Activated CD4-positive, CD25-positive, alpha-beta regulatory T cell treated with anti-CD3 and anti-CD28 coated beads, Interleukin-2, amount 50 U/mL, for 16 hours (primary cell): Measurements from ENCODE around the gene PRPH.
"Not testable (repeated sequence)": the region's sequence is repeated elsewhere in the genome, so short reads cannot be mapped to it uniquely, and the experiment has no call there.

ENCODE experiments used
- DNase-seq: peaks from one replicate; pipeline ENCODE4 v3.0.0-alpha.2; 2020; ENCODE audit warnings: low read depth, low spot score

Gene PRPH

DNA sequence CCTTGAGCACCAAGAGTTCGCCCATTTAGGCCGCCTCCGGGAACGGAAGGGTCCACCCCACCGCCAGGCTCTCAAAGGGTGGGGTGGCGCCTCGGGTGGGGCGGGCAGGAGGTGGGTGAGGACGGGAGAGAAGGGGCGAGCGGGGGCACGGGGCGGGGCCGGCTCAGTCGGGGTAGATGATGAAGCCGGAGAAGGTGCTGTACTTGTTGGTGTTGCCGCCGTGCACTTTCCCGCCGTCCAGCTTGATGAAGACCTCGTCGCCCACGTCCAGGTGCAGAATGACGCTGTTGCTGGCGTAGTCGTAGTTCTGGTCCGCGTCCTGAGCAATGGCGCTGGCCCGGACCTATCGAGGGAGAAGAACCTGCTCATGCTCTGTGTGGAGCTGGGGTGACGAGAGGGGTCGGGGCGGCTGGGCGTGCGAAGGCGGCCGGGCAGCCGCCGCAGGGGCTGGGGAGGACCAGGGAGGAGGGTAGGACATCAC, 38.0 kb downstream of the PRPH start:
- no peak for DNase-seq

DNA sequence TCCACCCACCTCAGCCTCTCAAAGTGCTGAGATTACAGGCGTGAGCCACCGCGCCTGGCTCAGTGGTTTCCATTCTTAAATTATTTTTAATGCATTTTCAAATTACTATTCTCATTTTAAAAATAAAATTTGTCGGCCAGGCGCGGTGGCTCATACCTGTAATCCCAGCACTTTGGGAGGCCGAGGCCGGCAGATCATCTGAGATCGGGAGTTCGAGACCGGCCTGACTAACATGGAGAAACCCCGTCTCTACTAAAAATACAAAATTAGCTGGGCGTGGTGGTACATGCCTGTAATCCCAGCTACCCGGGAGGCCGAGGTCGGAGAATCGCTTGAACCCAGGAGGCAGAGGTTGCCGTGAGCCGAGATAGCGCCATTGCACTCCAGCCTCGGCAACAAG, 38.8 kb downstream of the PRPH start:
- DNase-seq = not testable (repeated sequence)

DNA sequence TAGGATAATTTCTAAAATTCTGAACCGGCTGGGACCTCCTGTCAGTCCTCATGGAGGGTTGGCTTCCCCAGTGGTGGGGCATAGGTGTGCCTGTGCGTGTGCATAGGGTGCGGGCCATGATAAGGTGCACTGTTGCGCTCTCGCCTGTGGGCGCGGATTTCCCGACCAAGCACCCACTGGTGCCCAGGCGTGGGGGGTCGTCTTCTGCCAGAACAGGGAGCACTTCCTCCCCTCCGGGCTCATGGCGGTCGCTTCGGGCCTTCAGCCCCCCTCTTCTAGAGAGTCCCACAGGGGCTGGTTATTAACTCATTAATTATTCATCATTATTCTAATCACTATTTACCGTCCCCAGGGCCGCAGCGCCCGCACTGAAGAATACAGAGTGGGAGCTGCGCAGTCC, 39.3 kb downstream of the PRPH start:
- DNase-seq = no peak

DNA sequence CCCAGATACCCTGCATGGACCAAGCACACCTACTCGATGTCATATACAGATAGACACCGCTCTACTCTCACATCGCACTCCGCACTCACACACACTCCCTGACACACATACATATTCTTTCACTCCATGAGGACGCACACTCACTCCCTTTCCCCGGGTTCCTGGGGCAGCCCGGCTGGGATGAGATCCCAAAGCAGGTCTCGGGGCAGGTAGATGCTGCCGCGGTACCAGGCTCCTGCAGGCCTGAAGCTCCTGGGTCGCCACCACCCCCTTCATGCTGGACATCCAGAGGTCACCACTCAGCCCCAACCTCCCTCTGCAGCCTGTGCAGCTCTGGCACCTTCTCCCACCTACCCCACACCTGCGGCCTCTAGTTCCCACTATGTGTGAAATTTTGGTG, 39.7 kb downstream of the PRPH start:
- no peak for DNase-seq

DNA sequence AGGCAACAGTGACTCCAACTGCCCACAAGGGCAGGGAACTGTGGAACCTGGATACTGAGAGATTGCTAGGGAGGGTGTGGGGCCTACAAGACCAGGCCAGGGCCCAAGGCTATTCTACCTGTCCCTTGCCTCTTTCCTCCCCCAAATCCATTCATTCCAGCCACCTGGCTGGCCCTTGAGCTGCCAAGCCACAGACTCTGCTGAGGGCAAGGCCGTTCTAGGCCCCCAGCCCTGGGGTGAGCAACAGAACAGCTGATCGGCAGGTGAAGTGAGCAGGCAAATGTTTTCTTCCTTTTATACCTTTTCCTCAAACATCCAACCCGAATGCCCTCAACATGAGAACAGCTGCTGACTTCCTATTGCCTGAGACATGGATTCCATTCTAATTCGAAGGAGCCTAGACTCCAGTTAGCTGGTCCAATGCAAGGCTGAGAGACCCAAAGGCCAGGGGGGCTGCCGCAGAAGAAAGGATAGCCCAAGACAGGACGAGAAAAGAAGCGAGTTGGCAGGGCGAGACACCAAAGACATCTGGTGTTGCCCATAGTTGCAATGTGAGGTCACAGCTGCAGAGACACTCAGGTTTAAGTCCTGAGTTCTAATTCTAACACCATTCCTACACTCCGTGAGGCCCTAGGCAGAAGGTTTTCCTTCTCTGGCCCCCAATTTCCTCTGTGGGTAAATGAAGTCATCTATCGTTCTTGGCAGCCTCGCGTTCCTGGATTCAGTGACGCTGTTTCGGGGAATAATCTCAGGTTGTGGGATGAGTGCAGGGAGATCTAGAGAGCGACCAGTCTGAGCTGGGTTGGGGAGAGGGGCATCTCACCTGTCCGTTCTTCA, 40.4 kb downstream of the PRPH start:
- DNase-seq = no peak

DNA sequence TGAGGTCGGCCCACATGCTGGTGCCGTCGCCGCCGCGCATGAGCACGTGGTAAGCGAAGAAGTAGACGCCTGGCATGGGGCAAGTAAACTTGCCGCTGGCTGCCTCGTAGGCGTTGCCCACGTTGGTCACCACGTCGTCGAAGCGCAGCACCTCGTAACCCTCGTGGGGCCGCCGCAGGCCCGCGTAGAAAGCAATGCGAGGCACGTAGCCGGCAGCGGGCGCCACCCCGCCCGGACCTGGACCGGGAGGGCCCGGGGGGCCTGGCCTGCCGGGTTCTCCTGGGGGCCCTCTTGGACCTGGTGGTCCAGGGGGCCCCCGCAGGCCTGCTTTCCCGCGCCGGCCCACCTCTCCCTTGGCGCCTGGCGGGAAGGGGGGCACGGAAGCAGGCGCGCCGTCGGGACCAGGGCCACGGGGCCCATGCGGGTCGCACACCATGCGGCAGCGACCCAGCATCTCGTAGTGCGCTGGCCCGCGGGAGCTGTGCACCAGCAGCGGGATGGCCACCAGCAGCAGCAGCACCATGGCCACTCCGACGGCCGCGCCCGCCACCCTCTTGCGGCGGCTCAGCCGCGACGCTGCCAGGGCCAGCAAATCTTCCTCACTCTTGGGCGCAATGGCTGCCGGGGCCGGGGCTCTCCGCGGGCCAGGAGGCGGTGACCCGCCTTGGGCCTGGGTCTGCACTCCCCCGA, 41.2 kb downstream of the PRPH start:
- DNase-seq = no peak

DNA sequence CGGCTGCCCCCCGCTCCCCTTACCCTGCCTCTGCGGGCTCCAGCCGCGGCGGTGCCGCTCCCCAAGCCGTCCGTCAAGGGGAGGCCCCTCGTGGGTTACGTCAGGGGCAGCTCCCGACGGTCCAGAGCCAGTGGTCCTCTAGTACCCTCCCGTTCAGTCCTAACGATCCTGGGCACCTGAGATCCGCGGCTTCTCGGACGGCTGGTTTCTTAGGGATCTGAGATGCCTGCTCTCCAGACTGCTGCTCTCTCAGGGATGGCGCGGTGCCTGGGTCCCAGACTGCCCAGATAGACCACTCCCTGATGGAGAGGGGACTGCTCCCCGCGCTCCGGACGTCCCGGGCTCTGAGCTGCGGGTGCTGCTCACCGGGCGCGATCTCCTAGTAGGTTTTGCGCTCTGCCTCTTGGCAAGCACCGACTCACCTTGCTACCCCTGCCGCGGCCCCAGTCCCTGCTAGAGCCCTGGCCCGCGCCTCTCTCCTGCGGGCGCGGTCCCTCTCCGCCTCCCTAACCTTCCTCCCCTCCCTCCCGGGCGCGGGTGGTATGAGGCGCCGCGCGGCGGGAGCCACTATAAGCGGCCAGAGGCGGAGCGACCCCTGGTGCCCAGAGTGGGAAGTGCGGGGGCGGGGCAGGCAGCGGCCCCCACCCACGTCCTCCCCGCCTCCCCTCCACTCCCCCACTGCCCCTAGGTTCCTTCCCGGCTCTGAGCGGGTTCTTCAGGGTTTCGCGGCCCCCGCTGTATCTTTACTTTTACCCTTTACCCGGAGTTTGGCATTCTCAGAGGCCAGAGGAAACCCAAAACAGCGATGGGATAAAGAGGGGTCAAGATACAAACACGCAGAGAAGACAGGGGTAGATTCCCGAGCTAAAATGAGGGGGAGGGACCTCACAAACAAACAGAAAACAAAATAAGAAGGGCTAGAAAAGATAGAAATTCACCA, 42.0 kb downstream of the PRPH start, which contains the start of gene C1QL4:
Gene C1QL4 (minus strand): TSS at position 544 of the 940 bp plus-strand sequence. CDS start 711 bp downstream, outside the sequence.
- DNase-seq = peak; percentile 71

DNA sequence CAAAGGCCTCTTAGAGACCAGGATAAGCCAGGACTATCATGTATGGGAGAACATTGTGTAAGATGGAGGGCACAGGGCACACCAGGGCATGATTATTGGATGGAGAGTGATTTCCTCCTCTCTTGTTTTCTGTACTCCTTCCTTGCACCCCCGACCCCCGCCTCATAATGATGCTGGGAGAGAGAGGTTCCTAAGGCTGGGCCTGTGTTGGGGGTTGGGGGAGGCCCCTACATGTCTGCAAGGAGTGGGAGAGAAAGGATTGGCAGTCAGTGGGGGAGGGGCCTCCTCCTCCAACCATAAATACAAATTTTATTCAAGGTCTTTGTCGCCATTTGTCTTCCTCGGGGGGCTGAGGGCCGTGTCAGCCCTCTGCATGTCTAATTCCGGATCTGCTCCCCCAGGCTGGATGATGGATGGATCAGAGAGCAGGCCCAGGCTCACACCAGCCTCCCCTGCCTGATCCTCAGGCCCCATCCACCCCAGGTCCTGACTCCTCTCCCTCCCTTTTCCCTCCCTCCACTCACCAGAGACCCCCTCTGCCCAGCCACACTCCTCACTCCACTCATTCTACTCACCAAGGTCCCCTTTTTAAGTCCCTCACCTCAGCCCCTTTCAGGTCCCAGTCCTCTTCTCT, 44.0 kb downstream of the PRPH start:
- DNase-seq = no peak

DNA sequence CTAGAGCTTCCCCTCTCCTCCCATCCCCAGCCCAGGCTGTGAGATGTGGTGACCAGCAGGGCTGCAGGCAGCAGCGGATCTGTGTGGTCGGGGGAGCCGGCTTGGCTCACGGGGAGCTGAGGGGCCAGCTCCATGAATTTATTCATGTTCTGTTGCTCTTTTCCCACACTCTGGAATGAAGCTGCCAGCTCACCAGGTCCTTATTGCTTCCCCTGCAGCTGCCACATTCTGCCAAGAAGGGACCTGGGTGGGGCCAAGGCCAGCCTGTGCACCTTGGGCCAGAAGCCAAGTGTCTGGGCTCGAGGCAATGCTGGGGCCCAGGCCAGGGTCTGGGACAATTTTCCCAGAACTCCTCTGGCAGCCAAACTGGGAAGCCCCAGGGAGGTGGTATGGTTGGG, 44.5 kb downstream of the PRPH start:
- DNase-seq = no peak

DNA sequence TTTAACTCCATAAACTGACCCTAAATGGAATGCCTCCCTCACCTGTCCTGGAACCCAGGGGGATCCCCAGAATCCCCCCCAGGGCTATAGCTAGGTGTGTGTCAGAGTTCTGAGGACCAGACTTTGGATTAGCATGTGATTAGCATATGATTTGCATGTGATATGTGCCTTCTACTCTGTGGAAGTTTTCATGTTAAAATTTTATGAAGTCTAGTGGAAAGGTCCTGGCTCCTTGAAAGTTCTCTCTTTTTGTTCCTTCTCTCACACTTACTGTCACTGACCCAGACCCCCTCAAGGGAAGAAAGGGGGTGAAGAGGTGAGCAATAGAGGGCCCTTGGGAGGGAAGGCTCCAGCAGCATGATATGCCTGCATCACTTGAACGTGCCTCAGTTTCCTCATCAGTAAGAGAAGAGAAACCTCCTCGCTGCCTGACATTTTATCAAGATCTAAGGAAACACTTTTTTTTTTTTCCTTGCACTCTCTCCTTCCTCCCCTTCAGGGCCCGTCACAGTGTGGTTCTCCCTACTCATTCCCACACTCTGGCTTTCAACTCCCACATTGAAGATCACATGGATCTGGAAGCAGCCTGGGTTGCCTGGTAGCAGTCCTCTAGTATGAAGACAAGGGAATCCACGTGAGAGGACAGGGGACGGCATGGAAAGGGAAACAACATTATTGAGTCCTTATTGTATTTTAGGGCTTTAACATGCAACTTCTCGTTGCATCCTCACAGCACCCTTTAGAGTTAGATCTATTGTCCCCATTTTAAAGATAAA, 45.3 kb downstream of the PRPH start:
- no peak for DNase-seq

DNA sequence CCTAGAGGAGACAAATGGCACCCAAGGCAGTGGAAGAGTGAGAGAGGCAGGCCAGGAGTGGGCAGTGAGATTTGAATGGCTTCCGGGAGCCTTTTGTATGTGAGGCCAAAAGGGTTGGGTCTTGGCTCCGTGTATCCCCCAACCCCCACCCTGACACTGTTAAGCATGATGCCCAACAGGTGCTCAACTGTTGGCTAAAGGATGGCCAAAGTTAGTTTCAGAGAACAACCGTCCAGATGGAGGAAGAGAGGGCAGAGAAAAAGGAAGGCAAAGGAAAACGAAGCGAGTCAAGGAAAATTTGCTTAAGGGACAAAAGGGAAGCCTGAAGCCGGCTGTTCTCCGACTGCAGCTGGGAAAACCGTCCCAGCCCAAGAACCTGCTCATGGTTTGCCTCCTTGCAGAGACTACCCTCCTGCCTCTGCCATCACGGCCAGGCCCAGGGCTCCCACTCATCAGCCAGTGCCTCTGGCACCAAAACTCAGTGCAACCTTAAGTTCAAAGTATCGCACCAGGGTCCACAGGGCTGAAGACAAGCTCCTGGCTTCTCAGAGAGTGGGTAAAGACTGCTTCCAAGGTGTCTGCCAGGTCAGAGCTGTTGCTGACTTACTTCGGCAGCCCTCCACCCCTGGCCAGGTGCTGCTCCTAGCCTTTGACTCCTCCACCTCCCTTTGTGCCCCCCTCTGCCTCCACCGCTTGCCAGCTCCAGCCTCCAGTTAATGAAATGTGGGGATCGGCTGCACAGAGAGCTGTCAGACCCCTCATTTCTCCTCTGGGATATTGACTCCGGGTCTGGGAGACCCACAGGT, 46.2 kb downstream of the PRPH start:
- DNase-seq = no peak

DNA sequence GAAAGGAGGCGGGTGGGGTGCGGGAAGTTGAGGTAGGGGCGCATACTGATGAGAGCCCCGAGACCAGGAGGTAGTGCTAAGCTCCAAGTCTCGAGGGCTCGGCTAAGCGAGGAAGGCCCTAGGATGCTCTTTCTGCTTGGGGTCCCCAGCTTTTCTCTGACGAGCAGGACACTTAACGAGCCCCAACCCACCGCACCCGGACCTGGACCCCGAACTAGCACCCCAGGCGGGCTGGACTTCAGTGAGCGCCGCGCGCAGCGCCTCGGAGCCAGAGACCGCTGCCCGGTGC, 46.8 kb downstream of the PRPH start:
- no peak for DNase-seq

DNA sequence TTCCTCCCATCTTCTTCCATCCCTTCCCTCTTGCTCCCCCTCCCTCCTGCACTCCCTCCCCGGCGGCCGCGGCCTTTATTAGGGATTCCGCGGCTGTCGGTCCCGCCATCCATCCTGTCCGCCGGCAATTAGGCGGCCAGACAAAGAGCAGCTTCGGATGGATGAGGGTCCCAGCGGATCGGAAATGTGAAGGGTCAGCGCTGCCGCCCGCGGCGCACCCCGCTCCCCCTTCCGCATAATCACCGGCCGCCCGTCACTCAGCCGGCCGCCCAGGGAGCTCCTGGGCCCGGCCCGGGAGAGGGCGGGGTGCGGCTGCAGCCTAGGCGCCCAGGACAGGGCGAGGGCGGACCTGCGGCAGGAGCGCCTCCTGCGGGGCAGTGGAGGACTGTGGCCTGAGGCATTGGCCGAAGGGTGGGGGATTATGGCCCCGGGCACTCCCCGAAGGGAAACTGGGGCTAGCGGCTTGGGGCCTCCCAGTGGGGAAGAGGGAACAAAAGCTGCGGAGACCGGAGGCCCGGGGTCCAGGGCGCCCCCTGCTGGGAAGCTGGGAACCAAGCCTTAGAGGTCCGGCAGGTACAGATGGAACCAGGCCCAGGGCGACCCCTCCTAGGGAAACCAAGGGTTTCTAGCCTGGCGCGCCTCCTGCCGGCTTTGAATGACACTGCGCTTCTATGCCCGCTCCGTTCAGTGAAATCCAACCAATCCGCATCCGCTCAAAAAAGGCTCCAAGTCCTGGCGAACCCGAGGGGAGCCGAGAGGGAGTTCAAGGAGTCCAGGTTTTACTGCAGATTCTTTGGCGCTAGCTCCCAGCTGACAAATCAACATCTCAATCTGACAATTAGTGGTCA, 47.3 kb downstream of the PRPH start:
- DNase-seq = peak; percentile 40

DNA sequence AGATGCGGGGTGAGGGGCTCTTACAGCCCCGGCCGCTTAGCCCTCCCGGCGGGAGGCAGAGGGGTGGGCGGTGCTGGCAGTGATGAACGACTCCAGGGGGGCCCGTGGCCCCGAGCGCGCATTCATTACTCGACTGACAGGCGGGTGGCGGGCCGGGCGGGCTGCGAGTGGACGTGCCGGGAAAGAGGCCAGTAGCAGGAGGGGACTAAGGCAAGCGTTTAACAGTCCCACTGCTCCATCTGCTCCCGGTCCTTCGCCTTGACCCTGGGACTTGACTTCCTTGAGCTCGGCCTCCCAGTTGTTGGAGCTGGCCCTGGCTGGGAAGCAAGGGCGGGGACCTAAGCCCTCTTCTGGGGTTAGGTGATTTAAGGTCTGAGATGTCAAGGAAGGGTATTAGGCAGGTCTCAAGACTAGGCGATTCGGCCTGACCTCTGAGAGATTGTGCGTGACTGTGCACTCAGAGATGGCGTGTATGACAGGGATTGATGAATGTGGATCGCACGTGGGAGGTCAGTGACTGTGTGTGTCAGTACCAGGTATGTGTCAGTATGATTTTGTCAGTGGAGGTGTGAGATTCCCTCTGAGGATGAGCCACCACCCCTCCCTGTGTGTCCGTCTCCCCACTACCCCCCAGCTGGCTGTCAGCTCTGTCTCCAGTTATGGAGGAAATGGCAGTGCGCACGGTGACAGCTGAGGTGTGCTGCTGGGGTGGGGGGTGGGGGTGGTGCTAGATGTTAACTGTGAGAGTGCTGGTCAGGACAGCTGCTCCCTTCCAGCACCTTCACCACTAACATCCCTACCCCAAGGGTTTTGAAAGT, 48.2 kb downstream of the PRPH start:
- DNase-seq = no peak

DNA sequence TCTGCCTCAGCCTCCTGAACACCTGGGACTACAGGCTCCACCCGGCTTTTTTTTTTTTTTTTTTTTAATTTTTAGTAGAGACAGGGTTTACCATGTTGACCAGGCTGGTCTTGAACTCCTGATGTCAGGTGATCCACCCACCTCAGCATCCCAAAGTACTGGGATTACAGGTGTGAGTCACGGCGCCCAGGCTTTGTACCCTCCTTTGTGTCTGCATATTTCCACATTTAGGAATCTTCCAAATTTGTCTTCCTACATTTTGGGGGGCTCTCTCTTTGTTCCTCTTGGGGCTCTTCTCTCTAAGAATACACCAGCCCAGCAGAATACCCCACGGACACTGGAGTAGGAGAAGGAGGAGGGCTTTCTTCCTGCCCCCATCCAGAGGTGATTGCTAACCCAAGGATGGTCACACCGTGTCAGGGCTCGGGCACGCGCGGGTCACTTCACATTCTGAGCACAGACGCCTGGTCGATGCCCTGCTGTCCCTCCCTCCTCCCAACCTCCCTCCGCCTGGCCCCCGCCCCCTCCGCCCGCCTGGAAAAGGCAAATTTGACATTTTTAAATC, 49.6 kb downstream of the PRPH start:
- no peak for DNase-seq

DNA sequence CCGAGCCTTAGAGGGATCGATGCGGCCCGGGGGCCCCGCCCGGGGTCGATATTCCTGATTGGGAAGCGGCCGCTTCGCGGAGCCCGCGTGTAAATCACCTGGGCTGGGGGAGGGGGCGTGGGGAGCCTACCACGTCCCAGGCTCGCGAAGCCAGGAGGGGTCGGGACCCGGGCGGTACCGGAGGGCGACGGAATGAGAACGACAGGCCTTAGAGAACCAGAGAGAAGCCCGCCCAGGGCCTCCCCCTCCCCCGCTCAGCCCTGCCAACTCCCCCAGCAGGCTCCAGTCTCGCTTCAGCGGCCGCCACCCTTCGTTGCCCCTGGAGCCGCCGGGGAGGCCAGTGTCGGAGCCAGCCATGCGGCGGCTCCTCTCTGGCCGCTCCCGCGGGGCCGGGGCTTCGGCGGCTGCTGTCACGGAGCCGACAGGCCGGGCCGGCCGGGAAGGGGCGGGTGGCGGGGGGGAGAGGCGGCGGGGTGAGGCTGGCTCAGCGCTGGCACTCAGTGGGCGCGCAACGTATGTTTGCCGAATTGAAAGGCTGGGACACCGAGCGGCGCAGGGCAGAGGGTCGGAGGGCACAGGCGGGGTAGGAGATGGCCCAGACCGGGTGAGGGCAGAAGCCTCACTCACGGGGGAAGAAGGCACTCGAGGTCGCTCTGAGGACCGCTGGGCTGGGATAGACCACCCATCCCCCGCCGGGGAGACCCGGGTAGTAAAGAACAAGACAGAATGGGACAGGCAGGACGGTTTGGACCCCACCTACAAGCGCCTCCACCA, 50.3 kb downstream of the PRPH start:
- no peak for DNase-seq
